HG03175 (cell line): Measurements from ENCODE around the gene MCF2L2.
"Not testable (repeated sequence)": the region's sequence is repeated elsewhere in the genome, so short reads cannot be mapped to it uniquely, and the experiment has no call there.

Source experiments
- ATAC-seq: cut with Tn5 transposase; IDR thresholded peaks from one replicate; pipeline ENCODE4 v1.9.1; 2021; ENCODE audit warnings: mild to moderate bottlenecking, moderate library complexity; ENCODE audit not compliant: unreplicated experiment

MCF2L2 gene

GRCh38 chr3:183252118-183252782, 176.2 kb downstream of the MCF2L2 start:
- no peak for ATAC-seq

- no peak for ATAC-seq
These were observed 179.3 kb downstream of the MCF2L2 start for GRCh38 chr3:183249006-183249718.

- ATAC-seq, result no peak
These were observed 181.3 kb downstream of the MCF2L2 start for GRCh38 chr3:183247011-183247589.

GRCh38 chr3:183244981-183245476, 183.4 kb downstream of the MCF2L2 start:
- no peak for ATAC-seq

- ATAC-seq, result no peak
These were observed 184.2 kb downstream of the MCF2L2 start for GRCh38 chr3:183244219-183244618.

- no peak for ATAC-seq
These were observed 186.0 kb downstream of the MCF2L2 start for GRCh38 chr3:183242431-183242830.

GRCh38 chr3:183239046-183239445, 189.4 kb downstream of the MCF2L2 start:
- no peak for ATAC-seq

- ATAC-seq, result no peak
These were observed 194.5 kb downstream of the MCF2L2 start for GRCh38 chr3:183233966-183234365.

GRCh38 chr3:183230826-183231225, 197.6 kb downstream of the MCF2L2 start:
- no peak for ATAC-seq

- not testable (repeated sequence) for ATAC-seq
These were observed 198.2 kb downstream of the MCF2L2 start for GRCh38 chr3:183230251-183230650.

- no peak for ATAC-seq
These were observed 199.2 kb downstream of the MCF2L2 start for GRCh38 chr3:183229178-183229577.

- no peak for ATAC-seq
These were observed 200.8 kb downstream of the MCF2L2 start for GRCh38 chr3:183227586-183227985.

GRCh38 chr3:183226333-183226890, 202.0 kb downstream of the MCF2L2 start:
- no peak for ATAC-seq

- ATAC-seq, result no peak
These were observed 204.0 kb downstream of the MCF2L2 start for GRCh38 chr3:183224180-183224970.

GRCh38 chr3:183222631-183223235, 205.7 kb downstream of the MCF2L2 start:
- no peak for ATAC-seq

GRCh38 chr3:183220828-183221227, 207.6 kb downstream of the MCF2L2 start:
- no peak for ATAC-seq

GRCh38 chr3:183218826-183219225, 209.6 kb downstream of the MCF2L2 start:
- no peak for ATAC-seq

GRCh38 chr3:183217548-183218332, 210.7 kb downstream of the MCF2L2 start:
- ATAC-seq, result no peak

- ATAC-seq, result no peak
These were observed 212.7 kb downstream of the MCF2L2 start for GRCh38 chr3:183215591-183216202.
